ENCODE results near the gene HEXIM1. TPM values are rescaled to one million over a fixed set of nuclear protein-coding genes. Genes with fewer than 3 reads are reported as not detected.

Gene HEXIM1
- total RNA-seq, 2 donors from 2014 or later: 16.4 to 31.1 TPM

- Histone ChIP-seq H3K9me3 (no peaks in the 10 kb centered on the region), H3K4me1 (peaks cover 0 to 58% of the 10 kb centered on the region in 2 donors), H3K4me3 (peak overlapping the region; percentile 75 to 88), H3K27ac (peak overlapping the region; percentile 95 to 98), H3K27me3 (no peaks in the 10 kb centered on the region), H3K36me3 (no peaks in the 10 kb centered on the region)
- peak; percentile 73 to 83 for TF ChIP-seq CTCF (IDR thresholded peaks at IDR 0.05)
- peak; percentile 88 for DNase-seq (ENCODE audit: low spot score)
Measured at GRCh38 chr17:45132572-45133463, 15.5 kb upstream of the HEXIM1 start.

GRCh38 chr17:45135192-45135977 is 12.9 kb upstream of the HEXIM1 start, which contains the start of gene ACBD4:
Gene ACBD4 (plus strand): TSS chr17:45135687. CDS start chr17:45136145, 458 bp downstream.
- peak; percentile 99 for DNase-seq (ENCODE audit: low spot score)
- peaks cover 0 to 32% of the 10 kb centered on the region in 2 donors for H3K4me1 ChIP-seq
- no peaks in the 10 kb centered on the region for H3K36me3 ChIP-seq
- H3K9me3 ChIP-seq: no peaks in the 10 kb centered on the region
- peak; percentile 99 for TF ChIP-seq CTCF (IDR thresholded peaks at IDR 0.05)
- no peaks in the 10 kb centered on the region for H3K27me3 ChIP-seq
- H3K4me3 ChIP-seq: peak within 1 kb of the TSS; percentile 58 to 73
- H3K27ac ChIP-seq: peak within 1 kb of the TSS; percentile 76 to 84

- no peak for TF ChIP-seq CTCF (IDR thresholded peaks at IDR 0.05)
- no peak for DNase-seq (ENCODE audit: low spot score)
Measured at GRCh38 chr17:45135978-45136791, 12.1 kb upstream of the HEXIM1 start.

GRCh38 chr17:45136846-45137560 is 11.3 kb upstream of the HEXIM1 start:
- TF ChIP-seq CTCF (IDR thresholded peaks at IDR 0.05): no peak
- H3K36me3 ChIP-seq: no peaks in the 10 kb centered on the region
- no peaks in the 10 kb centered on the region for H3K9me3 ChIP-seq
- H3K4me3 ChIP-seq: no peak overlapping the region
- no peaks in the 10 kb centered on the region for H3K27me3 ChIP-seq
- H3K4me1 ChIP-seq: peaks cover 0 to 18% of the 10 kb centered on the region in 2 donors
- no peak overlapping the region for H3K27ac ChIP-seq
- DNase-seq (ENCODE audit: low spot score): no peak

More at GRCh38 chr17:45135978-45136791, 12.1 kb upstream of the HEXIM1 start:
- Histone ChIP-seq H3K27ac (peak overlapping the region; percentile 76 to 84), H3K4me3 (peak overlapping the region; percentile 58 to 73), H3K27me3 (no peaks in the 10 kb centered on the region), H3K9me3 (no peaks in the 10 kb centered on the region), H3K36me3 (no peaks in the 10 kb centered on the region), H3K4me1 (peaks cover 0 to 24% of the 10 kb centered on the region in 2 donors)
